GM19324 (cell line): ENCODE data around the gene SLC46A3.
"Not testable (repeated sequence)": the region's sequence is repeated elsewhere in the genome, so short reads cannot be mapped to it uniquely, and the experiment has no call there.

Source experiments
- ATAC-seq: cut with Tn5 transposase; IDR thresholded peaks from one replicate; pipeline ENCODE4 v1.9.1; 2021; ENCODE audit warnings: mild to moderate bottlenecking, moderate library complexity; ENCODE audit not compliant: unreplicated experiment, low FRiP score

SLC46A3 gene, protein sequence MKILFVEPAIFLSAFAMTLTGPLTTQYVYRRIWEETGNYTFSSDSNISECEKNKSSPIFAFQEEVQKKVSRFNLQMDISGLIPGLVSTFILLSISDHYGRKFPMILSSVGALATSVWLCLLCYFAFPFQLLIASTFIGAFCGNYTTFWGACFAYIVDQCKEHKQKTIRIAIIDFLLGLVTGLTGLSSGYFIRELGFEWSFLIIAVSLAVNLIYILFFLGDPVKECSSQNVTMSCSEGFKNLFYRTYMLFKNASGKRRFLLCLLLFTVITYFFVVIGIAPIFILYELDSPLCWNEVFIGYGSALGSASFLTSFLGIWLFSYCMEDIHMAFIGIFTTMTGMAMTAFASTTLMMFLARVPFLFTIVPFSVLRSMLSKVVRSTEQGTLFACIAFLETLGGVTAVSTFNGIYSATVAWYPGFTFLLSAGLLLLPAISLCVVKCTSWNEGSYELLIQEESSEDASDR

DNA sequence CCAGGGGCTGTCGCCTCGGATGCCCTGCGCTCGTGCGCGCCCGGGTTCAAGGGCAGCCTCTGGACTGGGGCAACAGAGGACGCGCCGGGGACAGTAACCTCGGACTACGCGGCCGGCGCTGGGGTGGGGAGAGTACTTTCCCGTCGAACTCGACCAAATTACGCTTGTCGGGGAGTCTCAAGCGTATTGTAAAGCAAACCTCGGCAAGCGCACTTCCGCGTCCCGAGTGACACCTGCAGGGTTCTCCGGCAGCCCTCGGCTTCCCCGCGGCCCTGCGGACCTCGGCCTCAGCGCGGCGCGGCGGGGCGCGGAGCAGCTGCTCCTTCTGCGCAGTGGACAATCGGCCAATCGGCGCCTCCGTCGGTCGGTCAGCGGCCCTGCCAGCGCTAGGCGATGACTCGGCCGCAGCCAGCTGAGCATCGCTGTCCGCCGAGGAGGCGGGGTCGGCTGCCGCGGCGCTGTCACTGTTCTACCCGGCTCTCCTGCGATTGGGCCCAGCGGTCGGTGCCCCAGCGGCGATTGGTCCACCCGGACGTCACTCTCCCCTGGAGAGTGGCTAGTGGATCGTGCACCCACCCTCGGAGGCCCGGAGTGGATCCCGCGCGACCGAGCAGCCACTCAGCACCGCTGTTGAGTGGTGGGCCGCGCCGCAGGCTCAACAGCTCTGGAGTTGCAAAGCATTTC is at the start of gene SLC46A3:
Gene SLC46A3 (minus strand): TSS at position 428 of the 684 bp plus-strand sequence. CDS start 972 bp downstream, outside the sequence.
- peak; percentile 100 for ATAC-seq

DNA sequence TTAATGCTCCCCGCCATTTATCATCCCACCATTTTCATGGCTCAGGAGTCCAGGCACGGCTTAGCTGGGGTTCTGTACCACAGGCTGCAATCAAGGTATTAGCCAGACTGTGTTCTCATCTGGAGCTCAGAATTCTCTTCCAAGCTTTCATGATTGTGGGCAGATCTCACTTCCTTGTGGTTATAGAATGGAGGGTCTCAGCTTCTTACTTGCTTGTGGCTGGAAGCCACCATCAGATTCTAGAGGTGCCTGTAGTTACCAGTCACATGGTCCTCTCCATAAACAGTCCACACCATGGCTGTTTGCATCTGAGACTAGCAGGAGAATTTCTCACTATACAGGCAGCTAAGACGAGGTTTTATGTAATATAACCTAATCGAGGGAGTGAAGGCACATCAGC is 45.1 kb upstream of the SLC46A3 start:
- no peak for ATAC-seq

DNA sequence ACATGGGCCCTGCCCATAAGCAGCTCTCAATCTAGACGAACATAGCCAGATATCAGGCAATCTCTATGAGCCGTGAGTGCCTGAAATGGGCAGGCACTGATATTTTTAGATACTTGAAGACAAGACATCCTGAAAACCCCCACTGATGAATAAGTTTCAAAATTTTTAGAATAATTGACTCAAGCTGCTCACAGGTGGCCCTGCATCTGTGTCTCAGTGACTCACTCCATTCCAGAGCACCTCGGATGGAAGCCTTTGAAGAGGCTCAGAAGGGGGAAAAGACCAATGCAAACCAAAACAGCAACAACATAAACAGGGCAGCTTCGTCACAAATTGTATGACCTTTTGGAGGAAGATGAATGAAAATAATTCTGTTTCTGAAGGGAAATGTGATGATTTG is 42.8 kb upstream of the SLC46A3 start:
- no peak for ATAC-seq

DNA sequence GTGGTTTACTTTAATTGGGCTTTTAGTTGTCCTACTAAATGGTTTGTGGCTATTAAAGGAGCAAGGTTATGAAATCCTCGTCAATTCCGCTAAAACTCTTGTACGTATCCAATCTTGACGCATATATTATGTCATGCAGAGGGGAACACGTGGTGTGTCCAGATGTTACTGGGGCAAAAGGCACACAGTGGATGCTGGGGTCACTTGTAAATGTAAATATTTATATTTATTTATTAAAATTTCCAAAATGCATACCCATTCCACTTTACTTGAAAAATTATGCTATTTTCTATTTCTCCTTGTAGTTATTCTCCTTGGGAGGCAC is 36.7 kb upstream of the SLC46A3 start:
- no peak for ATAC-seq

DNA sequence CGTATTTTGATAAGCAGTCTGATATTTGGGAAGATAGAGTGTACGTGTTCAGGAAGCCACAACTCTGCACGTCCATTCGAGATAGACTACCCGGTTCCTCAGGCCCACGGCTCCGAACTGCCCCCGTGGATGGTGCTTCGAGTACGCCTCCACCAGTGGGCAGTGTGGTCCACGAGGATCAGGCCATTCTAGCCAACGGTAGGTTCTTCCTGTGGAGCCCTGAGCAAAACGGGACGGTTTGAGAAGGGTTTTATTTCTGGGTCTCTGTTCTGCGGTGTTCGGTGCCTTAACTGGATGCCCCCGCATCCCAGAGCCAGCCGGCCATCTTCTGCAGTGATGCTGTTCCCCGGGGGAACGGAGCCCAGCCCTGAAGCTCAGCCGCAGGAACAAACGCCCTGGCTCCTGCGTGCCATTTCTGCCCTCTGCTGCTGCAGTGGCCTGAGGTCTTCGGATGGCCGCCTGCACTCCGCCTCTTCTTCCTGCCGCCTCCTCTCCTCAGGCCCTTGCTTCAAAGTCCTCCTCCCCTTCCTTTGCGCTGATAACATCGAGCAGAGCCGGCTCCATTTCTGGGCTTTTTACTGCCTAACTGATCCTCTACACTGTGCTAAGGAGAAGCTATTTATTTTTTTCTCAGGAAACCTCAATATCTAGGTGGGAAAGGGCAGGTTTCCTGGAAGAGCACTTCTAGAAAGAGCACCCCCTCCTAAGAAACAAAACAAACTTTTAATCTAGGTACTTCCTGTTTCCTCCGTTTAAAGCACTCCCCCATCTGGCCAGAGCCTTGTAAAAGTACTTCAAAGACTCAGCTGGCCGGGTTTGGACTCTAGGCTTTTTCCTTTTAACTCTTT is 36.2 kb upstream of the SLC46A3 start:
- no peak for ATAC-seq

DNA sequence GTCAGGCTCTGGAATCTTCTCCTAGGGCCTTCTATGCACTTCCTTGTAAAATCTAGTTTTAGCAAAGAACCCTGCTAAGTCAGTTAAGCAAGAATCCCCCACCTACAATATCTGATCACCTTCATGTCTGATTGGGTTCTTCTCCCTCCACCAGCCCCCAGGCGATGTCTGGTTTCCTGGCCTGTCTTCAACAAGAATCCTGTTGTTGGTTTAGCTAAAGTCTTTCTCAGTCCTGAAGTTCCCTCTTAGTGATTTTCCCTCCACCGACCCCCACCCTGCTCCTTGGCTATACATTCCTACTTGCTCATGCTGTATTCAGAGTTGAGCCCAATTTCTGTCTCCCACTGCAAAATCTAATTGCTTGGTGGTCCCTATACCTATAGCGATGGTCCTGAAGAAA is 35.2 kb upstream of the SLC46A3 start:
- ATAC-seq = no peak

DNA sequence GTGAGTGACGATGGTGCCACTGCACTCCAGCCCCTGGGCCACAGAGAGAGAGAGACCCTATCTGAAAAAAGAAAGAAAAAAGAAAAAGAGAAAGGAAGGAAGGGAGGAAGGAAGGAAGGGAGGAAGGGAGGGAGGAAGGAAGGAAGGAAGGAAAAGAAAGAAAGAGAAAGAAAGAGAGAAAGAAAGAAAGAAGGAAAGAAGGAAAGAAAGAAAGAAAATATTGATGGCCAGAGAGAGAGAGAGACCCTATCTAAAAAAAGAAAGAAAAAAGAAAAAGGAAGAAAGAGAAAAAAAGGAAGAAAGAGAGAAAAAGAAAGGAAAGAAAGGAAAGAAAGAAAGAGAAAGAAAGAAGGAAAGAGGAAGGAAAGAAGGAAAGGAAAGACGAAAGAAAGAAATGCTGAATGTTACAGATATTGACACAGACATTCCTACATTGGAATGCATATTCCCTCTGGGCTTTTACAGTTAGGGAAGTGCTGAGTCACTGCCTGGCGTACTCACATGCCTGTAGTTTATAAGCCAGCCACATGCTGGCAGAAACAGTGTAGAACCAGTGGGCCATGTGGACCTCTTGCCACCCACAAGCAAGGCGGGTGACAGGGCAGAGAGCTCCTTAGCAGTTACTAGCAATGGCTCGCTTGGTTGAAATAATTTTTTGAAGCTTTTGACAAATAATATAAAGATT is 34.6 kb upstream of the SLC46A3 start:
- ATAC-seq = no peak

DNA sequence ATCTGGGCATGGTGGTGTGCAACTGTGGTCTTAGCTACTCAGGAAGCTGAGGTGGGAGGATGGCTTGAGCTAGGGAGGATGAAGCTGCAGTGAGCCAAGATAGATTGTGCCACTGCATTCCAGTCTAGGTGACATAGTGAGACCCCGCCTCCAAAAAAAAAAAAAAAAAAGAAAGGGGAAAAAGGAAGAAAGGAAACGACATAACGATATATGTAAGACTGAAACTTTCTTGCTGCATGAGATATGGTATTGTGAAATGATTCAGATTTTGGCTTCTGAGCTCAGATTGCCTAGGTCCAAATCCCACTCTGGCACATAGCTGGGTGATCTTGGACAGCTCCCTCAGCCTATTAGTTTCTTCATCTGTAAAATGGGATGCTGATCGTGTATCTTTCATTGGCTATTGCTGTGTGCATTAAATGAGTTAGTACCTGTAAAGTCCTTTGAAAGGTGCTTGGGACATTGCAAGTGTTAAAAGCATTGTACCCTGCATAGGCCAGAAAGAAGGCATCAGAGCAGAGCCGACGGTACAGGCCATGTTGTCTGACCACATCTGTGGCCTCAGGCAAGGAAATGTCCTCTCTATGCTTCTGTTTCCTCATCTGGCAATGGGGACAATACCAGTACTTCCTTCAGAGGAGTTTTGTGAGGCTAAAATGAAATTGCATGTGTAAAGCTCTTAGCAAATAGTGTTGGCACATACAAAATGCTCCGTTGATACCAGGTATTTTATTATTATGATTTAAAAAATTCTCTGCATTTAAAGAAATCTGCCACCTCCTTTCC is 32.6 kb upstream of the SLC46A3 start:
- ATAC-seq = no peak

DNA sequence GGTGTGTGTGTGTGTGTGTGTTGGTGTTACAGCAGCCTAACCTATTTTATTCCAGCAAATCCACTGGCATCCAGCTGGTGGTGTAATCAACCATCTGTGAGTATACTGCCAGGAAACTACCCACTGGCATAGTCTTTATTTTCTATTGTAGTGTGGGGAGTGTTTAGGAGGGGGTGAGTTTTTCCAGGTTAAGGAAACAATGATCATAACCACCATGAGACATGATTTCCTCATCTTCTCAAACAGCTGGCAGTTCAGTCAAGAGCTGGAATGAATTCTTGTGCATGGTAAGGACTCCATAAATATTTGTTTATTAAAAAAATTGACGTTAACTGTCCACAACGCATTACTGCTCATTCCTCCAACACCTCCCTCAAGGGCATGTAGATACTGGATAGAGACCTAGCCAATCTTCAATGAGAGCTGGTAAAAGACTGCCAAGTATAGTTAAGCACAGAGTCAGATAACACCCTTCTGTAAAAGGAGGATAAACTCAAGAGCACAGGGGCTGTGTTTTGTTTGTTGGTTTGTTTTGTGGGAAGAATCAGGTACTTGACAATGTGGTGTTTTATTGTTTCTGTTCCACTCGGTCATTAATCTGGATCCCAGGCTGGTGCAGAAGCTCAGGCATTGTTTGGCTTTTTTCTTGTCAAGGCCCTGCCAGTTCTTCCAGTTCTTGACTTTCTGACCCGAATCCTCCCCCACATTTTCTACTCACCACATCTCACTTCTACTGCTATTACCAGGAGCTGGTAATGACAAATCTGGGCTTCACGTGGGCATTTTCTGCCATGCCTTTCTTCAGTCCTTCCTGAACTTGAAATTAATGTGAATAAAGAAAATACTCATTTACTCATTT is 31.6 kb upstream of the SLC46A3 start:
- ATAC-seq = no peak

DNA sequence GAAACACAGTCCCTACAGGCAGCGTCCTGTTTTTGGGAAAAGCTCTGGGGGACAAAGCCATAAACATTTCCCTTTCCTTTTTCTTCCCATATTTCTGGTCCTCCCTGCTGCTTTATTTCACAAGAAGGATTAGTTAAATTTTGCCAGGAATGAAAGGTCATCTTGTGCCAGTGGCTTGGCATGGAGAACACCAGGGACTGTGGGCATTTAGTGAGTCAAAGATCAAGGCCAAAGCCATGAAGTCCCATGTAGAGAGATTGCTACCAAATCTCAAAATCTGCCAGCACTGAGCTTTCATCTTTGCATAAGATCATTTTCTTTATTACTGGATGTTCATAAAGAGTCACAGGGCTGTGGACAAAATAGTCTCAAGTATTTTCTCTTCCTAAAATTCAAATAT is 29.1 kb upstream of the SLC46A3 start:
- no peak for ATAC-seq

DNA sequence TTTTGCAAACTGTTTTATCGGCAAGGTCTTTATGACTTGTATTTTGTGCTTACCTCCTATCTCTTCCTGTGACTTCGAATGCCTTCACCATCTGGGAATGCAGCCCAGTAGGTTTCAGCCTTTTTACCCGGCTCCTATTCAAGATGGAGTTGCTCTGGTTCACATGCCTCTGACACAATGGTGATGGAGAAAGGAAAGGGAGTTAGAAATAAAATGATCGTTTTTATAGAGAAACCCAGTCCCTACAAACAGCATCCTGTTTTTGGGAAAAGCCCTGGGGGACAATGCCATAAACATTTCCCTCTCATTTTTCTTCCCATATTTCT is 27.5 kb upstream of the SLC46A3 start:
- no peak for ATAC-seq

DNA sequence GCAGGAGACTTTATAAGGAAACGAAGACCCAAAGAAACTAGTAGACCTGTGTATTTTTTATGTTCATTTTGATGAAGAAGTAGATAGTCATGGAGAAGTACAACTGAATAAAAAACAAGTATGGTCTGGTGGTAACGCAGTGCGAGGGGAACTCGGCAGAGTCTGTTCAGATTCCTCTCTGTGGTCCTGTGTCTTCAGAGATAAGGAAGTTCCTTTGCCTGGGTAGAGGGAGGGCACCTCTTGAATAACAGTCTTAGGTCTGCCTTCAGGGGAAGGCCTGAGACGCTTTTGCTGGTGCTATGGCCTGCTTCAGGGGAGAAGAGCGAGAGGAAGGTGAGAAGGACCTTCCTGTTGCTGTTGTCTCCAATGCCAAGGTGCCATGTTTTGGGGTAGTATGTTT is 25.9 kb upstream of the SLC46A3 start:
- no peak for ATAC-seq

DNA sequence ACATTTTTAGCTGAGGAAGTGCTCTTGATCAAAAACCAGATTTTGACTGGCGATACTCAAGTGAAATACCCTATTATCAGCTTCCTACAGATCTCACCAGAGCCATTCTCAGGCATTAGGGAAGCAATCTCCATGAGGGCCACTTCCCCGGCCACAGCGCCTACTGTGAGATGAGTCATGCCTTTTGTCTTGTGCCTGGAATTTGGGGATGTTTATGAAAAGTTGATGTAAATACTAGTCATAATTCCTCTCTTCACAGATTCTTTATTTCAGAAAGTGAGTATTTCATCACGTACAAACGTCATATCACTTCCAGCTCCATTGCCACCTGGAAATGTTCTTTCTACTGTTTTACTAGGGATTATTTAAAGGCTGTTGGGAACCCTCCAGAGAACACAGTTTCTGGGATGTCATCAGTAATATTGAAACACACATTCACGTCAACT is 25.3 kb upstream of the SLC46A3 start:
- no peak for ATAC-seq

DNA sequence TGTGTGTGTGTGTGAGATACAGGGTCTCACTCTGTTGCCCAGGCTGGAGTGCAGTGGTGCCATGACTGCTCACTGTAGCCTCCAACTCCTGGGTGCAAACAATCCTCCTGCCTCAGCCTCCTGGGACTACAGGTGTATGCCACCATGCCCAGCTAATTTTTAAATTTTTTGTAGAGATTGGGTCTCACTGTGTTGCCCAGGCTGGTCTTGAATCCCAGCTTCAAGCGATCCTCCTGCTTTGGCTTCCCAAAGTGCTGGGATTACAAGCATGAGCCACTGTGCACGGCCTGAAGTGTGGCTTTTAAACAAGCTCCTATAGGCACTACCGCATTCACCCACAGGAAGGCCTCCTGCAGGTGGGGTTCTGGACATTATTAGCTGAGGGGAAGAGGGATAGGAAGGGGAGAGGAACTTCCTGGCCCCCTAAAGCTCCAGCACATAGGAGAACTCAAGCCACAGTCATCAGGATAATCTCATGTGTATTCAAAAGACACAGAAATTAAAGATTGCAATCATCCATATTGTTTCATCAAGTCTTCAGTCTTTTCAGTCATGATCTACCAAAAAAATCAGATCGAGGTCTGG is 24.8 kb upstream of the SLC46A3 start:
- no peak for ATAC-seq

DNA sequence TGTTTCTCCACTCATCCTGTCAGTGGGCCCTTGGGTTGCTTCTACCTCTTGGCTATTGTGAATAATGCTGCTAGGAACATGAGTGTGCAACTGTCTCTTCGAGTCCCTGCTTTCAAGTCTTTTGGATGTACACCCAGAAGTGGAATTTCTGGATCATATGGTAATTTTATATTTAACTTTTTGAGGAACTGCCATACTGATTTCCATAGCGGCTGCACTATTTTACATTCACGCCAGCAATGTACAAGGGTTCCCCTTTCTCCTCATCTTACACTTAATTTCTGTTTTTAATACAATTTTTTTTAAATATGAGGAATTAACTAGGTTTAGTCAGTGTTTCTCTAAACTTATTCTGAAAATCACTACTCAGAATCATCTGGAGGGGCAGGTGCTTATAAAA is 24.2 kb upstream of the SLC46A3 start:
- ATAC-seq = no peak

DNA sequence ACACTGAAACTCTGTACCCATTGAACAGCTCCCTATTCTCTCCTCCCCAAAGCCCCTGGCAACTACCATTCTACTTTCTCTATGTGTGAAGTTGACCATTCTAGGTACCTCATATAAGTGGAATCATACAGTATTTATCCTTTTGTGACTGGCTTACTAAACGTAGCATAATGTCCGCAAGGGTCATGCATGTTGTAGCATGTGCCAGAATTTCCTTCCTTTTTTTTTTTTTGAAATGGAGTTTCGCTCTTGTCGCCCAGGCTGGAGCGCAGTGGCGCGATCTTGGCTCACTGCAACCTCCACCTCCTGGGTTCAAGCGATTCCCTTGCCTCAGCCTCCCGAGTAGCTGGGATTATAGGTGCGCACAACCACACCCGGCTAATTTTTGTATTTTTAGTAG is 23.7 kb upstream of the SLC46A3 start:
- not testable (repeated sequence) for ATAC-seq

DNA sequence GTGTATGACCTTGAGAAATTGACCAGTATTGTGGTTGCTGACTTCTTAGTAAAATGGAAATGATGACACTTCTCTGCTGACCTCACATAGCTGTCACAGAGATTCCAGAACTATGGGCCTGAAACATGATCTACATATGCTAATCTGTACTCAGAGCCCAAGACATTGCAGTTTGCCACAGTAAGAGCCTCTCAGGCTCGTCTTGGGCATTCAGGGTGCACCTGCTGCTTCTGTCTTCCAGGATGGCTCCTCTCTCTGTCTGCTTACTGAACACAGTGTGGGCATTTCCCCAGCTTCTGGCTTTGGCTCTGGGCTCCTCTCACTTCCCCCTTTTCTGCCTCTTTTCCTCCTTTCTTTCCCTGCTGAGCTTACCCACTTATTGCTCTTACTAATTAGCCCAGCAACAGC is 22.3 kb upstream of the SLC46A3 start:
- ATAC-seq = no peak

DNA sequence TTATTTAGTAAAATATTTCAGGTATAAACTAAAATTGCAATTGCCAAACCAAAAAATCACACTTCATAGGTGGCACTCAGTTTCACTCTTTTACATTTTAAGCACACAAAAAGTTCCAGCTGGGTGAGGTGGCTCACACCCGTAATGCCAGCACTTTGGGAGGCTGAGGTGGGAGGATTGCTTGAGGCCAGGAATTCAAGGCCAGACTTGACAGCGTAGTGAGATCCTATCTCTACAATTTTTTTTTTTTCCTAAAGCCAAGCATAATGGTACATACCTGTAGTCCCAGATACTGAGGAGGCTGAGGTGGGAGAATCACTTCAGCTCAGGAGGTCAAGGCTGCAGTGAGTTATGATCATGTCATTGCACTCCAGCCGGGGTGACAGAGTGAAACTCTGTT is 20.6 kb upstream of the SLC46A3 start:
- ATAC-seq = no peak
